HG03575 (cell line): Measurements from ENCODE around the gene GABRG3.

Experiments
- ATAC-seq: cut with Tn5 transposase; IDR thresholded peaks from one replicate; pipeline ENCODE4 v1.9.1; 2021; ENCODE audit not compliant: unreplicated experiment, insufficient number of reproducible peaks, low FRiP score; ENCODE audit errors: extremely low read depth

The GABRG3 gene

GRCh38 chr15:27258287-27258686, 287.3 kb downstream of the GABRG3 start:
- no peak for ATAC-seq

GRCh38 chr15:27260523-27260922, 289.5 kb downstream of the GABRG3 start:
- ATAC-seq, result no peak

- ATAC-seq, result no peak
Measured at GRCh38 chr15:27268923-27269322, 297.9 kb downstream of the GABRG3 start.

GRCh38 chr15:27271258-27271657, 300.3 kb downstream of the GABRG3 start:
- no peak for ATAC-seq

GRCh38 chr15:27272427-27272826, 301.4 kb downstream of the GABRG3 start:
- no peak for ATAC-seq

- no peak for ATAC-seq
Measured at GRCh38 chr15:27273506-27273905, 302.5 kb downstream of the GABRG3 start.

- ATAC-seq, result no peak
Measured at GRCh38 chr15:27278761-27279160, 307.8 kb downstream of the GABRG3 start.

GRCh38 chr15:27292641-27293040, 321.7 kb downstream of the GABRG3 start:
- no peak for ATAC-seq

GRCh38 chr15:27293607-27294006, 322.6 kb downstream of the GABRG3 start:
- no peak for ATAC-seq

GRCh38 chr15:27317736-27318135, 346.8 kb downstream of the GABRG3 start:
- no peak for ATAC-seq

GRCh38 chr15:27323801-27324200, 352.8 kb downstream of the GABRG3 start:
- no peak for ATAC-seq

GRCh38 chr15:27324886-27325615, 354.1 kb downstream of the GABRG3 start:
- no peak for ATAC-seq

GRCh38 chr15:27327467-27328025, 356.6 kb downstream of the GABRG3 start:
- no peak for ATAC-seq

- no peak for ATAC-seq
Measured at GRCh38 chr15:27328186-27328585, 357.2 kb downstream of the GABRG3 start.

- ATAC-seq, result no peak
Measured at GRCh38 chr15:27328608-27329007, 357.6 kb downstream of the GABRG3 start.

- ATAC-seq, result no peak
Measured at GRCh38 chr15:27330326-27330725, 359.3 kb downstream of the GABRG3 start.

GRCh38 chr15:27336676-27337075, 365.7 kb downstream of the GABRG3 start:
- ATAC-seq, result no peak

GRCh38 chr15:27339138-27339537, 368.2 kb downstream of the GABRG3 start:
- ATAC-seq, result no peak

- no peak for ATAC-seq
Measured at GRCh38 chr15:27341780-27342343, 370.9 kb downstream of the GABRG3 start.

GRCh38 chr15:27342991-27343390, 372.0 kb downstream of the GABRG3 start:
- ATAC-seq, result no peak
